ENCODE measurements around the gene EIF3A. TPM values are rescaled to one million over a fixed set of nuclear protein-coding genes. Genes with fewer than 3 reads are reported as not detected.

EIF3A gene
- total RNA-seq, 4 donors from 2014 or later = 105 to 138 (median 121) TPM

DNA sequence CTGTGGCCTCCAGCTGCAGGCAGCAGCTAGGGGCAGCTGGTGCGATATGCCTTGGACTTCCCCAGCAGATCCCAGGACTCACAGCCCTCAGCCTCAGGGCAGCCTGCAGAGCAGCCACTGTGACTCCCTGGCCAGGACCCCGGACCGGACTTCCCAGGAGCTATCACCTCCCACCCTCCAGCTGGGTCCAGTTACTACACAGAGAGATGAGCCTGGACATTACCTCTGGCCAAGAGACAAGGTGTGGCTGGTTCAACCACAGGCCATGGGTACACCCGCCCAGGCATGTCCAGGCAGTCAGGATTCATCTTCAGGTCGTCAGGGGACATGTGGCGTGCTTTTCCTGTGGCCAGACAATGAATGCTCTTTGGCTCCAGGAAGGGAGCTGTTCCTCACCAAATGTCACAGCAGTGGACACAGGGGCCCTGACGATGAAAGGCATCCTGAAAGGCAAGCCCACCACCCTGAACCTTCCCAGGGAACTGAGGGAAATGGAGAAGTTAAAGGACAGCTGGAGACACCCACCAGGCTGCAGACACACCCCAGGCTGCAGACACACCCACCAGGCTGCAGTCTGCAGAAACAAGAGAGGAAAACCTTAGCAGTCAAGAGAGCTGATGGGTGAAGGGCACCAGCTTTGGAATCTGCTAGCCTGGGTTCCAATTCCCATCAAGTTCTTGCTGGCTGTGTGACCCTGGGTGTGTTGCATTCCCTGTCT lies 76.9 kb downstream of the EIF3A start:
- no peak for TF ChIP-seq POLR2A (IDR thresholded peaks at IDR 0.05)
- TF ChIP-seq, protein P1, sequence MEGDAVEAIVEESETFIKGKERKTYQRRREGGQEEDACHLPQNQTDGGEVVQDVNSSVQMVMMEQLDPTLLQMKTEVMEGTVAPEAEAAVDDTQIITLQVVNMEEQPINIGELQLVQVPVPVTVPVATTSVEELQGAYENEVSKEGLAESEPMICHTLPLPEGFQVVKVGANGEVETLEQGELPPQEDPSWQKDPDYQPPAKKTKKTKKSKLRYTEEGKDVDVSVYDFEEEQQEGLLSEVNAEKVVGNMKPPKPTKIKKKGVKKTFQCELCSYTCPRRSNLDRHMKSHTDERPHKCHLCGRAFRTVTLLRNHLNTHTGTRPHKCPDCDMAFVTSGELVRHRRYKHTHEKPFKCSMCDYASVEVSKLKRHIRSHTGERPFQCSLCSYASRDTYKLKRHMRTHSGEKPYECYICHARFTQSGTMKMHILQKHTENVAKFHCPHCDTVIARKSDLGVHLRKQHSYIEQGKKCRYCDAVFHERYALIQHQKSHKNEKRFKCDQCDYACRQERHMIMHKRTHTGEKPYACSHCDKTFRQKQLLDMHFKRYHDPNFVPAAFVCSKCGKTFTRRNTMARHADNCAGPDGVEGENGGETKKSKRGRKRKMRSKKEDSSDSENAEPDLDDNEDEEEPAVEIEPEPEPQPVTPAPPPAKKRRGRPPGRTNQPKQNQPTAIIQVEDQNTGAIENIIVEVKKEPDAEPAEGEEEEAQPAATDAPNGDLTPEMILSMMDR (IDR thresholded peaks at IDR 0.05) = no peak
- no peak overlapping the region for H3K4me3 ChIP-seq (ENCODE audit: low read depth, poor library complexity, severe bottlenecking)
- DNase-seq (ENCODE audit: low spot score in 2 of 2) = no peak
- intact Hi-C loops (cut with DNase I; ENCODE audit: low total_unique reads) = no loop called here
- 39 to 44% methylated on average over 4 to 5 of the region's 7 CpGs for WGBS, 2 donors

DNA sequence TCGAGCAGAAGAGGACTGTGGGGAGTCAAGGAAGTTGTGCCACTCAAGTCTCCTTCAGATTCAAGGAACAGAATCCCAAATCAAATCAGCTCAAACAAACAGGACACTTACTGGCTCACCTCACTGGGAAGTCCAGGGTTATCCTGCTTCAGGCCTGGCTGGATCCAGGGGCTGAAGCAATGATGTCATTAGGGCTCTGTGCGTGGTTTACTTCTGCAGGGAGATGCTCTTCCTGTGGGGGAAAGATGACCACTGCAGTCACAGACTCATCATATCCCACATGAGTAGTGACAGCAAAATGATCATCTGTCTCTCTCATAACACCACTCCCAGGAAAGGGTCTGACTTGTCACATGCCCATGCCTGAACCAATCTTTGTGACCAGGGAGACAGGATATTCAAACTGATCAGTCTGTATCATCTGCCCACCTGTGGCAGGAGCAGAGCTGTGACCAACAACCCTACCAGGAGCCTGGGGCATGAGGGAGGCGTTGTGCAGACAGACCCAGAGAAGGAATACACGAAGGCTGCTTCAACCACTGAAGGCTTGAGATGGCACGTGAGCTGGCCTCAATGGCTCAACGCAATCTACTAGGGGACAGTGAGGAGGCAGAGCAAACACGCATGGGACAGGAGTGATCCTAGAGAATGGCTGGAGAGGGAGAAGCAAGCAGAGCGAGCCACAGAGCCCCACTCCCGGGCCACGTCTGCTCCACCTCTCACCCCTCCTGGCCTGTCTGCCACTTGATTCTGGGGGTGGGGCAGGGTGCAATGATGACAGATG lies 78.7 kb downstream of the EIF3A start:
- 84 to 88% methylated on average over 10 of the region's 10 CpGs for WGBS, 2 donors
- no peak overlapping the region for H3K4me3 ChIP-seq (ENCODE audit: low read depth, poor library complexity, severe bottlenecking)
- TF ChIP-seq, protein P1 (IDR thresholded peaks at IDR 0.05) = no peak
- no peak for TF ChIP-seq POLR2A (IDR thresholded peaks at IDR 0.05)
- no peak for DNase-seq (ENCODE audit: low spot score in 2 of 2)
- intact Hi-C loops (cut with DNase I; ENCODE audit: low total_unique reads) = no loop called here

GRCh38 chr10:118998183-118998582 lies 82.4 kb downstream of the EIF3A start:
- H3K4me3 ChIP-seq (ENCODE audit: low read depth, poor library complexity, severe bottlenecking) = no peak overlapping the region
- 85 to 94% methylated on average over 5 of the region's 5 CpGs for WGBS, 2 donors
- intact Hi-C loops (cut with DNase I; ENCODE audit: low total_unique reads) = no loop called here
- no peak for DNase-seq (ENCODE audit: low spot score in 2 of 2)
- TF ChIP-seq, protein P1 (IDR thresholded peaks at IDR 0.05) = no peak
- no peak for TF ChIP-seq POLR2A (IDR thresholded peaks at IDR 0.05)

DNA sequence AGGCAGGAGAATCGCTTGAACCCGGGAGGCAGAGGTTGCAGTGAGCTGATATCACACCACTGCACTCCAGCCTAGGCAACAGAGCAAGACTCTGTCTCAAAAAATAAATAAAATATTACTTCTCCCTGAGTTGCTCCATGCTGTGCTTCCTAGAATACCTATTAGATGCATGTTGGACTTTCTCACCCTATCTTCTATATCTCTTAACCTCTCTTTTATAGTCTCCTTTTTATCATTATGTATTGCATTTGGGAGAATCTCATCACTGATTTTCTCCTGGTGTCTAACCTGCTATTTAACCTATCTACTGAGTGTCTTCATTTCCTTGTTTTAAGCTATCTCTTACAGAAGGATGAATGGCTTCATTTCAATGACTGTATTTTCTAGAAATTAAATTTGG lies 83.2 kb downstream of the EIF3A start:
- DNase-seq (ENCODE audit: low spot score in 2 of 2) = no peak
- TF ChIP-seq, protein P1 (IDR thresholded peaks at IDR 0.05) = no peak
- no peak for TF ChIP-seq POLR2A (IDR thresholded peaks at IDR 0.05)
- intact Hi-C loops (cut with DNase I; ENCODE audit: low total_unique reads) = no loop called here
- H3K4me3 ChIP-seq (ENCODE audit: low read depth, poor library complexity, severe bottlenecking) = no peak overlapping the region
- 90 to 100% methylated on average over 2 of the region's 2 CpGs for WGBS, 2 donors

GRCh38 chr10:118995739-118996138 lies 84.9 kb downstream of the EIF3A start:
- H3K4me3 ChIP-seq (ENCODE audit: low read depth, poor library complexity, severe bottlenecking) = no peak overlapping the region
- no peak for DNase-seq (ENCODE audit: low spot score in 2 of 2)
- 90 to 95% methylated on average over 10 of the region's 10 CpGs for WGBS, 2 donors
- intact Hi-C loops (cut with DNase I; ENCODE audit: low total_unique reads) = no loop called here
- TF ChIP-seq POLR2A (IDR thresholded peaks at IDR 0.05) = no peak
- TF ChIP-seq, protein P1 (IDR thresholded peaks at IDR 0.05) = no peak
